Natural killer cell (primary cell): ENCODE results near the gene MORN5. TPM values are rescaled to one million over a fixed set of nuclear protein-coding genes. Genes with fewer than 3 reads are reported as not detected.
A peak's percentile ranks its signal among the peaks of the same experiment; 100 is the strongest.

Source experiments
- ATAC-seq, 3 donors: fragments of 150-1000 bp in 2 of 3; fragments of 200-7000 bp in 1 of 3; cut with Tn5 transposase; 1 replicate in 1 of 3; 2 replicates in 2 of 3; pipeline ENCODE4 v1.10.0; 2021; ENCODE audit warnings: mild to moderate bottlenecking in 2 of 3, moderate library complexity in 2 of 3
- DNase-seq, 2 donors: peaks; one replicate each; pipeline versions ENCODE4 v3.0.0 to v3.0.0-alpha.2; 2013 to 2021; ENCODE audit warnings: mixed read lengths in 1 of 2
- H3K27ac ChIP-seq: one replicate; pipeline ENCODE4 v1.5.1; 2013; ENCODE audit warnings: mild to moderate bottlenecking, low read length
- H3K27me3 ChIP-seq: one replicate; pipeline ENCODE4 v1.6.1; 2013; ENCODE audit warnings: low read length; ENCODE audit not compliant: control insufficient read depth, insufficient read depth
- H3K36me3 ChIP-seq: one replicate; pipeline ENCODE4 v1.6.1; 2013; ENCODE audit warnings: low read length; ENCODE audit not compliant: control insufficient read depth, insufficient read depth
- H3K4me1 ChIP-seq: one replicate; pipeline ENCODE4 v1.6.1; 2013; ENCODE audit warnings: low read length; ENCODE audit not compliant: control insufficient read depth, insufficient read depth
- H3K4me3 ChIP-seq: one replicate; pipeline ENCODE4 v1.5.1; 2013; ENCODE audit warnings: low read length
- H3K9me3 ChIP-seq: one replicate; pipeline ENCODE4 v1.6.1; 2013; ENCODE audit warnings: low read length; ENCODE audit not compliant: control insufficient read depth, insufficient read depth
- H3K27ac Mint-ChIP-seq, 2 donors: one replicate each; pipeline ENCODE4 v1.8.0; 2022; ENCODE audit warnings: mild to moderate bottlenecking in 2 of 2, mixed read lengths in 2 of 2, moderate library complexity in 1 of 2
- H3K27me3 Mint-ChIP-seq, 2 donors: one replicate each; pipeline ENCODE4 v1.8.0; 2022; ENCODE audit warnings: low read depth in 2 of 2, mixed read lengths in 2 of 2
- H3K36me3 Mint-ChIP-seq: one replicate; pipeline ENCODE4 v1.8.0; 2022; ENCODE audit warnings: mixed read lengths
- H3K4me1 Mint-ChIP-seq, 2 donors: one replicate each; pipeline ENCODE4 v1.8.0; 2022; ENCODE audit warnings: mixed read lengths in 2 of 2
- H3K4me3 Mint-ChIP-seq: one replicate; pipeline ENCODE4 v1.8.0; 2022; ENCODE audit warnings: mild to moderate bottlenecking, moderate library complexity, mixed read lengths
- H3K9me3 Mint-ChIP-seq, 2 donors: one replicate each; pipeline ENCODE4 v1.8.0; 2022; ENCODE audit warnings: mixed read lengths in 2 of 2
- WGBS: methylation state at CpG from one replicate; pipeline ENCODE4 v1.1.7; 2013; ENCODE audit warnings: missing lambda C conversion rate; ENCODE audit not compliant: insufficient coverage; 5-methylcytosine and 5-hydroxymethylcytosine counted together
- intact Hi-C: fragments of 100-400 bp; cut with micrococcal nuclease; formaldehyde crosslinking; loops from one replicate; pipeline ENCODE4 v1.14.2; 2022
- total RNA-seq, 4 donors: library from RNA; stranded (reverse); fragments of 120-200 nt in 1 of 4; gene quantifications; one replicate each; pipeline versions ENCODE4 v1.2.3 to v1.2.4, GENCODE V29; 2013 to 2022
- TF ChIP-seq, protein P1 (sequence below): fragments of 200-600 bp; IDR thresholded peaks from one replicate; pipeline ENCODE4 v1.8.0; 2022; ENCODE audit warnings: antibody characterized with exemption

The MORN5 gene
- total RNA-seq, 3 donors from 2014 or later (not counting 1 experiment from before 2014, with no cell fraction given), result not detected

DNA sequence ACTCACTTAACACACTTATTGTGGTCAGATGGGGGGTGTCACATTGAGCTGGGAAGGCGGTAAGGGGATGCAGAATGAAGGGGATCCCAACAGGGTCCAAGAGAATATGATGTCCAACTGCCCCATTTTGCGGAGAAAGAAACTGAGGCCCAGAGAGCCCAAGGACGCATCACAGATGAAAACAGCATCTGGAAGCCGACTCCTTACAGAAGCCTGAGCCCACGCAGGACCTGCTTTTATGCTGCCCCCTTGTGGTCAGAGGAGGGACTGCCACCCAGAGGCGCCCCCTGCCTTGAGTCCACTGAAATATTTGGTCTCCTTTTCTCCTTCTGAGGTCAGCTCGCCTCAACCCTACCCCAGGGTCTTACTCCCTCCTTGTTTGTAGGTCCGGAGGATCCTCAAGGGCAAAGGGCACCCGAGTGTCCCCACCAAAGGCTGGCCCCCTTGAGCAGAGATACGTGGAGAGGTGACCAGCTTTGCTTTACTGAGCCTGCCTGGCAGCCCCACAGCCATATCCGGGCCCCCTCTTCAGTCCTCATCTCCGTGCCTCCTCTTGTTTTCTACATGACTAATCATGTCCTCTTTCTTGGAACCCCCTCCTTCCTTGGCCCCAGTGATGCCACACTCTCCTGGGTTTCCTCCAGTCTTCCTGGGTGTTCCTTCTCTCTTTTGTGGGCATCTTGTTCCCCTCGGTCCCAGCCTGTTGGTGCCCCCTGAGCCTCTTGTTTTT is 36.6 kb upstream of the MORN5 start:
- TF ChIP-seq, protein P1, sequence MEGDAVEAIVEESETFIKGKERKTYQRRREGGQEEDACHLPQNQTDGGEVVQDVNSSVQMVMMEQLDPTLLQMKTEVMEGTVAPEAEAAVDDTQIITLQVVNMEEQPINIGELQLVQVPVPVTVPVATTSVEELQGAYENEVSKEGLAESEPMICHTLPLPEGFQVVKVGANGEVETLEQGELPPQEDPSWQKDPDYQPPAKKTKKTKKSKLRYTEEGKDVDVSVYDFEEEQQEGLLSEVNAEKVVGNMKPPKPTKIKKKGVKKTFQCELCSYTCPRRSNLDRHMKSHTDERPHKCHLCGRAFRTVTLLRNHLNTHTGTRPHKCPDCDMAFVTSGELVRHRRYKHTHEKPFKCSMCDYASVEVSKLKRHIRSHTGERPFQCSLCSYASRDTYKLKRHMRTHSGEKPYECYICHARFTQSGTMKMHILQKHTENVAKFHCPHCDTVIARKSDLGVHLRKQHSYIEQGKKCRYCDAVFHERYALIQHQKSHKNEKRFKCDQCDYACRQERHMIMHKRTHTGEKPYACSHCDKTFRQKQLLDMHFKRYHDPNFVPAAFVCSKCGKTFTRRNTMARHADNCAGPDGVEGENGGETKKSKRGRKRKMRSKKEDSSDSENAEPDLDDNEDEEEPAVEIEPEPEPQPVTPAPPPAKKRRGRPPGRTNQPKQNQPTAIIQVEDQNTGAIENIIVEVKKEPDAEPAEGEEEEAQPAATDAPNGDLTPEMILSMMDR, result peak; percentile 85
- Histone ChIP-seq H3K9me3 (no peaks in the 10 kb centered on the region), H3K27me3 (peaks cover 7% of the 10 kb centered on the region), H3K36me3 (no peaks in the 10 kb centered on the region), H3K4me3 (no peak overlapping the region), H3K27ac (no peak overlapping the region), H3K4me1 (peaks cover 27% of the 10 kb centered on the region)
- WGBS, result 27% methylated on average over 13 of the region's 13 CpGs
- H3K27ac Mint-ChIP-seq, result no peak overlapping the region
- H3K4me1 Mint-ChIP-seq, result peaks cover 14 to 30% of the 10 kb centered on the region in 2 donors
- ATAC-seq (peak; percentile 73 to 77 (median 73)), DNase-seq (peak; percentile 68 to 83)
- H3K4me3 Mint-ChIP-seq, result no peak overlapping the region
- intact Hi-C loops, result loop anchor here (1.0 to 10.0 kb wide), 2 partner anchors 24 to 142 kb away; partner anchors contain the start of genes MRRF and RBM18
- H3K9me3 Mint-ChIP-seq, result no peaks in the 10 kb centered on the region
- peaks cover 13 to 25% of the 10 kb centered on the region in 2 donors for H3K27me3 Mint-ChIP-seq
- no peaks in the 10 kb centered on the region for H3K36me3 Mint-ChIP-seq

DNA sequence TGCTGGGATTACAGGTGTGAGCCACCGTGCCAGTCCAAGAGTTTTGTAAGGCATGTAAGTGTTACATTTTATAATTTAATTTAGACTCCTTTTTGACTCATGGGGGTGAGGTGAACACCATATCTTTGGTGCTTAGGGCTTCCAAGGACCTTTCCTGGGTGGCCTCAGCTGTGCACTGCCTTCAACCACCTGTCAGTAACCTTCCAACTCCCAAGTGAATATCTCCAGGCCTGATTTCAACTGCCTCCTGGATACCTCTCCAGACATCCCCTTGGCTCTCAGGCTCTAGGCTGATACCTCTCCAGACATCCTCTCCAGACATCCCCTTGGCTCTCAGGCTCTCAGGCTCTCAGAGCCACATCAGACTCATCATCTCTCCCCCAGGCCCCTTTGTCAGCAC is 35.7 kb upstream of the MORN5 start:
- DNase-seq (no peak), ATAC-seq (no peak)
- H3K36me3 ChIP-seq, result no peaks in the 10 kb centered on the region
- TF ChIP-seq, protein P1, result no peak
- no peak overlapping the region for H3K4me3 ChIP-seq
- Mint-ChIP-seq H3K9me3 (no peaks in the 10 kb centered on the region), H3K4me1 (peaks cover 14 to 30% of the 10 kb centered on the region in 2 donors), H3K36me3 (no peaks in the 10 kb centered on the region), H3K27ac (no peak overlapping the region), H3K27me3 (peaks cover 13 to 25% of the 10 kb centered on the region in 2 donors), H3K4me3 (no peak overlapping the region)
- peaks cover 35% of the 10 kb centered on the region for H3K4me1 ChIP-seq
- no CpG with 5 or more reads among the region's 1 CpG for WGBS
- intact Hi-C loops, result loop anchor here (10.0 kb wide), 1 partner anchor 141 kb away; the partner anchor contains the start of genes MRRF and RBM18
- H3K9me3 ChIP-seq, result no peaks in the 10 kb centered on the region
- H3K27ac ChIP-seq, result no peak overlapping the region
- H3K27me3 ChIP-seq, result peaks cover 7% of the 10 kb centered on the region

- TF ChIP-seq, protein P1, result no peak
- H3K4me1 Mint-ChIP-seq, result peaks cover 14 to 30% of the 10 kb centered on the region in 2 donors
- no peaks in the 10 kb centered on the region for H3K9me3 Mint-ChIP-seq
- DNase-seq (no peak), ATAC-seq (no peak)
- Histone ChIP-seq H3K9me3 (no peaks in the 10 kb centered on the region), H3K27ac (no peak overlapping the region), H3K4me1 (peaks cover 35% of the 10 kb centered on the region), H3K4me3 (no peak overlapping the region), H3K36me3 (no peaks in the 10 kb centered on the region), H3K27me3 (peaks cover 7% of the 10 kb centered on the region)
- no peak overlapping the region for H3K4me3 Mint-ChIP-seq
- no peaks in the 10 kb centered on the region for H3K36me3 Mint-ChIP-seq
- WGBS, result 87% methylated on average over 5 of the region's 7 CpGs
- H3K27ac Mint-ChIP-seq, result no peak overlapping the region
- intact Hi-C loops, result loop anchor here (10.0 kb wide), 1 partner anchor 140 kb away; the partner anchor contains the start of genes MRRF and RBM18
- H3K27me3 Mint-ChIP-seq, result peaks cover 13 to 25% of the 10 kb centered on the region in 2 donors
Measured at GRCh38 chr9:122124528-122124927, 35.2 kb upstream of the MORN5 start.
